Esophagus muscularis mucosa (tissue), 4 donors: ENCODE results near the gene UBE2E3. TPM values are rescaled to one million over a fixed set of nuclear protein-coding genes. Genes with fewer than 3 reads are reported as not detected.

Source experiments
- DNase-seq: peaks from one replicate; pipeline ENCODE4 v3.0.0-alpha.2; 2017; ENCODE audit errors: extremely low spot score
- H3K27ac ChIP-seq, 4 donors: fragments of 200-600 bp; sonication (generic); replicated peaks in 1 of 4; 1 replicate in 3 of 4; 2 replicates in 1 of 4; pipeline ENCODE4 v1.5.1; 2016 to 2019; ENCODE audit warnings: mild to moderate bottlenecking in 1 of 4
- H3K27me3 ChIP-seq, 4 donors: fragments of 200-600 bp; sonication (generic); one replicate each; pipeline versions ENCODE4 v1.5.1 to v1.6.0; 2016 to 2019
- H3K36me3 ChIP-seq, 4 donors: fragments of 200-600 bp; sonication (generic); one replicate each; pipeline ENCODE4 v1.5.1; 2016 to 2019
- H3K4me1 ChIP-seq, 4 donors: fragments of 200-600 bp; sonication (generic); one replicate each; pipeline ENCODE4 v1.5.1; 2016 to 2019
- H3K4me3 ChIP-seq, 4 donors: fragments of 200-600 bp; sonication (generic); 1 replicate in 2 of 4; 2 replicates in 2 of 4; pipeline ENCODE4 v1.5.1; 2016 to 2019; ENCODE audit warnings: mild to moderate bottlenecking in 4 of 4, moderate library complexity in 1 of 4
- H3K9me3 ChIP-seq, 4 donors: fragments of 200-600 bp; sonication (generic); 1 replicate in 3 of 4; 2 replicates in 1 of 4; pipeline ENCODE4 v1.5.1; 2016 to 2019
- EP300 ChIP-seq: sonication (generic); formaldehyde crosslinking; IDR thresholded peaks from one replicate; pipeline ENCODE4 v1.6.1; 2017; ENCODE audit warnings: antibody characterized with exemption
- POLR2A ChIP-seq: fragments of 450-650 bp; IDR thresholded peaks from one replicate; pipeline ENCODE4 v1.6.1; 2017; ENCODE audit warnings: antibody characterized with exemption, moderate library complexity, mild to moderate bottlenecking, low read depth
- POLR2AphosphoS5 ChIP-seq, 2 donors: sonication (generic); formaldehyde crosslinking; IDR thresholded peaks; one replicate each; pipeline ENCODE4 v1.6.1; 2017; ENCODE audit warnings: antibody characterized with exemption in 2 of 2
- WGBS: methylation state at CpG from one replicate; pipeline ENCODE4 v1.1.5; 2018; 5-methylcytosine and 5-hydroxymethylcytosine counted together
- intact Hi-C: fragments of 100-400 bp; cut with DNase I; formaldehyde crosslinking; loops from one replicate; pipeline ENCODE4 v1.15.1; 2023
- total RNA-seq, 4 donors: library from RNA; depleted of rRNA; stranded (reverse); fragments of >200 nt; gene quantifications; one replicate each; pipeline versions ENCODE4 v1.1.0 to v1.2.1, GENCODE V29; 2016
- TF ChIP-seq, protein P1 (sequence below), 3 experiments: fragments of 200-600 bp in 2 of 3; fragments of 450-650 bp in 1 of 3; sonication (generic) in 2 of 3; IDR thresholded peaks; one replicate each; pipeline ENCODE4 v1.5.1; 2017 to 2019; ENCODE audit warnings: antibody characterized with exemption in 3 of 3, mild to moderate bottlenecking in 2 of 3, moderate library complexity in 1 of 3

Gene UBE2E3
- total RNA-seq, 4 donors from 2014 or later = 32.8 to 57.7 (median 40.2) TPM

DNA sequence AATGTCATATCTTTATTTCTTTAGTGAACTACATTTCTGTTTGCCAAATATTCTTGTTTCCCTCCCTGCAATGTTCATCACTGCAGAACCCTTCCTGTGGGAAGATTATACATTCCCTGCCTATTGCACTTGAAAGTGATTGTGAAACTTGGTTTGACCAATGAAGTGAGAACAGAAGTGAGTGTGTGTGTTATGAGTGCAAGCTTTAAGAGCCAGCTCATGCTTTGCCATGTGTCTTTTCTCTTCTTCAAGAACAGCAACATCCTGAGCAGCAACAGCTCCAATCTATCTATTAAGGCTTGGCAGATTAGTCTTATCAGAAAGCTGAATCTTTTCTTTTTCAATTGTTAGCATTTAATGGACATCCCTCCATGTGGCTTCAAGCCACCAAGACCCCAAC lies 42.0 kb upstream of the UBE2E3 start:
- H3K4me3 ChIP-seq = no peak overlapping the region

DNA sequence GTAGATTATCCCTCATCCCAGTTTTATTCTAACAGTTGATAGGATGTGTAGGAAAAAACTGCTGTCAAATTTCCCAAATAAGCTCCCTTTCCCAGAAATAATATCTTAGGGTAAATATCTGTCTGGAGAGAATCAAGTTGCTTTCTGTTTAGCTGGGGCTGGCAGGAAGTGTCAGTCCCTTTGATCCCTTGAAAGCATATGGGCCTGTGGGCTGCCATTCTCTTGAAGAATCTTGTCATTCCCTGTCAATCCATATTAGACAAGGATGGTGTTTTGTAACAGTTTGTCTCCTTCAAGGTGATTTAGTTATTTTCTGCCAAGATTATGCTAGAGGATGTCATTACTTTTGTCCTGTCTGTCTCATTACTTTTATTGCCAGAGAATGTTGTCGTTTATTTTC lies 37.1 kb upstream of the UBE2E3 start:
- intact Hi-C loops = no loop called here
- no peak for TF ChIP-seq EP300
- no peak for TF ChIP-seq POLR2AphosphoS5 (IDR thresholded peaks at IDR 0.05)
- TF ChIP-seq, protein P1, sequence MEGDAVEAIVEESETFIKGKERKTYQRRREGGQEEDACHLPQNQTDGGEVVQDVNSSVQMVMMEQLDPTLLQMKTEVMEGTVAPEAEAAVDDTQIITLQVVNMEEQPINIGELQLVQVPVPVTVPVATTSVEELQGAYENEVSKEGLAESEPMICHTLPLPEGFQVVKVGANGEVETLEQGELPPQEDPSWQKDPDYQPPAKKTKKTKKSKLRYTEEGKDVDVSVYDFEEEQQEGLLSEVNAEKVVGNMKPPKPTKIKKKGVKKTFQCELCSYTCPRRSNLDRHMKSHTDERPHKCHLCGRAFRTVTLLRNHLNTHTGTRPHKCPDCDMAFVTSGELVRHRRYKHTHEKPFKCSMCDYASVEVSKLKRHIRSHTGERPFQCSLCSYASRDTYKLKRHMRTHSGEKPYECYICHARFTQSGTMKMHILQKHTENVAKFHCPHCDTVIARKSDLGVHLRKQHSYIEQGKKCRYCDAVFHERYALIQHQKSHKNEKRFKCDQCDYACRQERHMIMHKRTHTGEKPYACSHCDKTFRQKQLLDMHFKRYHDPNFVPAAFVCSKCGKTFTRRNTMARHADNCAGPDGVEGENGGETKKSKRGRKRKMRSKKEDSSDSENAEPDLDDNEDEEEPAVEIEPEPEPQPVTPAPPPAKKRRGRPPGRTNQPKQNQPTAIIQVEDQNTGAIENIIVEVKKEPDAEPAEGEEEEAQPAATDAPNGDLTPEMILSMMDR (IDR thresholded peaks at IDR 0.05) = no peak
- no peak for TF ChIP-seq POLR2A
- DNase-seq = no peak
- H3K27me3 ChIP-seq = no peaks in the 10 kb centered on the region
- H3K27ac ChIP-seq = no peak overlapping the region
- H3K4me1 ChIP-seq = no peaks in the 10 kb centered on the region
- H3K9me3 ChIP-seq = no peaks in the 10 kb centered on the region
- 75% methylated on average over 1 of the region's 1 CpG for WGBS
- no peak overlapping the region for H3K4me3 ChIP-seq
- H3K36me3 ChIP-seq = no peaks in the 10 kb centered on the region

More for the DNA sequence above, 42.0 kb upstream of the UBE2E3 start:
- no peak for TF ChIP-seq EP300
- TF ChIP-seq POLR2A = no peak
- TF ChIP-seq POLR2AphosphoS5 (IDR thresholded peaks at IDR 0.05) = no peak
- TF ChIP-seq, protein P1 (IDR thresholded peaks at IDR 0.05) = no peak
- no peaks in the 10 kb centered on the region for H3K36me3 ChIP-seq
- no peak overlapping the region for H3K27ac ChIP-seq
- no peaks in the 10 kb centered on the region for H3K27me3 ChIP-seq
- DNase-seq = no peak
- intact Hi-C loops = no loop called here
- no peaks in the 10 kb centered on the region for H3K4me1 ChIP-seq
- no peaks in the 10 kb centered on the region for H3K9me3 ChIP-seq

DNA sequence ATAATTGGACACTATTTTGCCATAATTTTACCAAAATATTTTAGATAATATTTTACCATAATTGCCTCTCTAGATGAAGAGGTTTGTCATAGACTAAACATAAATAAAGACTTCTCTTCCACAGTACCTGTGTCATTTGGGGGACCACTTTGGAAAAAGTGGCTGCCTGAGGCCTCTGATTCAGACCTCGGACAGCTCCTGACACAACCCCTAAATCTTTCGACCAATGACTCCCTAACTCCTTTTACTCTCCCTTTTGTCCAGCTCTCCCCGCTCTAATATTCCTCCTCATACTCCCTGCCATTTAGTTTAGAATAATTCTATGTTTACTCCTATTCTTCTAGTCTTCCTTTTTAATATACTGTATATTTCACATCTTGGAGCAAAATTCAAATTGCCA lies 36.0 kb upstream of the UBE2E3 start:
- Histone ChIP-seq H3K27me3 (no peaks in the 10 kb centered on the region), H3K27ac (no peak overlapping the region), H3K4me3 (no peak overlapping the region), H3K9me3 (no peaks in the 10 kb centered on the region), H3K4me1 (no peaks in the 10 kb centered on the region), H3K36me3 (no peaks in the 10 kb centered on the region)
- intact Hi-C loops = no loop called here
- no peak for TF ChIP-seq EP300
- no peak for TF ChIP-seq POLR2AphosphoS5 (IDR thresholded peaks at IDR 0.05)
- TF ChIP-seq, protein P1 (IDR thresholded peaks at IDR 0.05) = no peak
- TF ChIP-seq POLR2A = no peak
- WGBS = 86% methylated on average over 3 of the region's 3 CpGs
- no peak for DNase-seq

DNA sequence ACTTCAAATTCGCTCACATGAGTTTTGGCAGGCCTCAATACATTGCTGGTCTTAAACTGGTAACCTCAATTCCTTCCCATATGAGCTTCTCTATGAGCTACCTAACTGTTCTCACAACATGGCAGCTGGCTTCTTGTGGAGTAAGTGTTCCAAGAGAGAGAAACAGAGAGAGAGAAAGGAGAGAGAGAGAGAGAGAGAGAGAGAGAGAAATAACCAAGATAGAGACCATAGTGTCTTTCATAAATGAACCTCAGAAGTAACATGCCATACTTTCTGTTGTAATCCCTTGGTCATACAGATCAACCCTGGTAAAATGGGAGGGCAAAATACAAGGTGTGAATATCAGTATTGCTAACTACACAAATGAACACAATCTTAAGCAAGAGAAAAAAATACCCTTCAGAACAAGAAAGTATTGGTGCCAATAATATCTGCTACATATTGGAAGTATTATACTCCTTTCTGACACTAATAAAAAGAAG lies 33.2 kb upstream of the UBE2E3 start:
- 73% methylated on average over 1 of the region's 1 CpG for WGBS
- TF ChIP-seq POLR2A (no peak), EP300 (no peak), POLR2AphosphoS5 (IDR thresholded peaks at IDR 0.05) (no peak)
- TF ChIP-seq, protein P1 (IDR thresholded peaks at IDR 0.05) = no peak
- Histone ChIP-seq H3K9me3 (no peaks in the 10 kb centered on the region), H3K36me3 (no peaks in the 10 kb centered on the region), H3K4me1 (no peaks in the 10 kb centered on the region), H3K4me3 (no peak overlapping the region), H3K27me3 (no peaks in the 10 kb centered on the region), H3K27ac (no peak overlapping the region)
- DNase-seq = no peak
- intact Hi-C loops = no loop called here

DNA sequence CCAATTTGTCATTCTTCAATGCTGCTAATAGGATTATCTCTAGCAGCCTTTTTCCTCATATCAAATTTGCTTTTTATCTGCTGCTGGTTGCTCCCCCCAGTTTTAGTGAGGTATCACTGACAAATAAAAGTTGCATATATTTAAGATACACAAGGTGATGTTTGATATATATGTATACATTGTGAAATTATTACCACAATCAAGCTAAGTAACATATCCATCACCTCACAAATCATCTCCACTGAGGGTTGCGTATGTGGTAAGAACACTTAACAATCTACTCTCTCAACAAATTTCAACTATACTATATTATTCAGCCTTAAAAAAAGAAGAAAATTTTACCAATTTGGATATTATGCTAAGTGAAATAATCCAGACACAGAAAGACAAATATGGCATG lies 30.5 kb upstream of the UBE2E3 start:
- Histone ChIP-seq H3K4me1 (no peaks in the 10 kb centered on the region), H3K27ac (no peak overlapping the region), H3K36me3 (no peaks in the 10 kb centered on the region), H3K4me3 (no peak overlapping the region), H3K9me3 (no peaks in the 10 kb centered on the region), H3K27me3 (no peaks in the 10 kb centered on the region)
- intact Hi-C loops = no loop called here
- 29% methylated on average over 1 of the region's 1 CpG for whole genome bisulfite sequencing
- DNase-seq = no peak
- TF ChIP-seq, protein P1 (IDR thresholded peaks at IDR 0.05) = no peak
- TF ChIP-seq POLR2AphosphoS5 (IDR thresholded peaks at IDR 0.05) (no peak), EP300 (no peak), POLR2A (no peak)
